HG03175 (cell line): ENCODE data around the gene FTO.
A peak's percentile ranks its signal among the peaks of the same experiment; 100 is the strongest.

Experiments used
- ATAC-seq: cut with Tn5 transposase; IDR thresholded peaks from one replicate; pipeline ENCODE4 v1.9.1; 2021; ENCODE audit warnings: mild to moderate bottlenecking, moderate library complexity; ENCODE audit not compliant: unreplicated experiment

FTO gene

GRCh38 chr16:53924331-53925106, 220.6 kb downstream of the FTO start:
- ATAC-seq = no peak

- no peak for ATAC-seq
Measured at GRCh38 chr16:53925107-53925410, 221.1 kb downstream of the FTO start.

GRCh38 chr16:53925526-53925925, 221.6 kb downstream of the FTO start:
- ATAC-seq = no peak

GRCh38 chr16:53926209-53926608, 222.3 kb downstream of the FTO start:
- no peak for ATAC-seq

- no peak for ATAC-seq
Measured at GRCh38 chr16:53932975-53933374, 229.0 kb downstream of the FTO start.

GRCh38 chr16:53933407-53933806, 229.5 kb downstream of the FTO start:
- no peak for ATAC-seq

GRCh38 chr16:53936052-53936451, 232.1 kb downstream of the FTO start:
- ATAC-seq = no peak

- ATAC-seq = no peak
Measured at GRCh38 chr16:53936529-53936928, 232.6 kb downstream of the FTO start.

GRCh38 chr16:53937161-53937880, 233.4 kb downstream of the FTO start:
- ATAC-seq = no peak

- ATAC-seq = no peak
Measured at GRCh38 chr16:53944025-53944424, 240.1 kb downstream of the FTO start.

GRCh38 chr16:53945996-53946395, 242.0 kb downstream of the FTO start:
- no peak for ATAC-seq

GRCh38 chr16:53946746-53947386, 242.9 kb downstream of the FTO start:
- no peak for ATAC-seq

- ATAC-seq = no peak
Measured at GRCh38 chr16:53947642-53948041, 243.7 kb downstream of the FTO start.

GRCh38 chr16:53948326-53948725, 244.4 kb downstream of the FTO start:
- ATAC-seq = no peak

- ATAC-seq = no peak
Measured at GRCh38 chr16:53948734-53949430, 244.9 kb downstream of the FTO start.

- ATAC-seq = no peak
Measured at GRCh38 chr16:53949715-53950410, 245.9 kb downstream of the FTO start.

- ATAC-seq = no peak
Measured at GRCh38 chr16:53950677-53951076, 246.7 kb downstream of the FTO start.

GRCh38 chr16:53952215-53953208, 248.6 kb downstream of the FTO start:
- ATAC-seq = peak; percentile 66

GRCh38 chr16:53953336-53953735, 249.4 kb downstream of the FTO start:
- no peak for ATAC-seq
